Muscle layer of colon (tissue), 2 donors: Measurements from ENCODE around the gene CDK4.

Source experiments
- H3K27ac ChIP-seq: one replicate; pipeline ENCODE4 v1.7.0; 2013; ENCODE audit warnings: low read depth, mild to moderate bottlenecking, low read length, moderate library complexity
- H3K27me3 ChIP-seq, 2 donors: one replicate each; pipeline ENCODE4 v1.7.0; 2013; ENCODE audit warnings: low read length in 2 of 2, mild to moderate bottlenecking in 2 of 2; ENCODE audit not compliant: insufficient read depth in 2 of 2, control insufficient read depth in 1 of 2
- H3K36me3 ChIP-seq: one replicate; pipeline ENCODE4 v1.7.0; 2013; ENCODE audit warnings: mild to moderate bottlenecking, low read length; ENCODE audit not compliant: insufficient read depth
- H3K4me1 ChIP-seq: one replicate; pipeline ENCODE4 v1.7.0; 2013; ENCODE audit warnings: mild to moderate bottlenecking, low read length; ENCODE audit not compliant: insufficient read depth
- H3K4me3 ChIP-seq, 2 donors: one replicate each; pipeline ENCODE4 v1.7.0; 2013; ENCODE audit warnings: low read length in 2 of 2, low read depth in 1 of 2, mild to moderate bottlenecking in 1 of 2, moderate library complexity in 1 of 2
- H3K9ac ChIP-seq: one replicate; pipeline ENCODE4 v1.7.0; 2013; ENCODE audit warnings: low read length
- H3K9me3 ChIP-seq: one replicate; pipeline ENCODE4 v1.7.0; 2013; ENCODE audit warnings: mild to moderate bottlenecking, low read length
- donor health status: abdominal sarcoma.
- donor health status: Adenocarcinoma of cecum.

Gene CDK4

DNA sequence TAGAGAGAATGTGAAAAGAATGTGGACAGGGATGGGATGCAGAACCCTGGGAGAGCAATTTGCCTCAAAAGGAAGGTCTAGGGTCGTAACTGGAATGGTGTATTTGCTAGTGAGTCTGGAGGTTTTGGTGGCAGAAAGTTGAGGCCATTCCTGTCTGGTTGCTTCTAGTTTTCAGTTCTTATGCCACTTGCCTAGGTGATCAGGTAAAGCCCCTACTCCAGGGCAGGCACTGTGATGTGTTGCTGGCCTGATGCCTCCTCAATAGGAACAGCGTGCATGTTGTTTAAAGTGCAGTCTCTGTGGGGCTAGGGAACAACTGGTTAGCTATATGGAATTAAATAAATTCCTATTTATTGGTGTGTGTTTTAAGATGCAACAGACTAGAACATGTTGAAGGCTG is 51.8 kb downstream of the CDK4 start:
- no peaks in the 10 kb centered on the region for H3K9me3 ChIP-seq
- no peaks in the 10 kb centered on the region for H3K4me1 ChIP-seq
- no peak overlapping the region for H3K4me3 ChIP-seq
- no peak overlapping the region for H3K9ac ChIP-seq
- peaks cover 42% of the 10 kb centered on the region for H3K36me3 ChIP-seq
- H3K27ac ChIP-seq, result no peak overlapping the region
- H3K27me3 ChIP-seq, result no peaks in the 10 kb centered on the region

DNA sequence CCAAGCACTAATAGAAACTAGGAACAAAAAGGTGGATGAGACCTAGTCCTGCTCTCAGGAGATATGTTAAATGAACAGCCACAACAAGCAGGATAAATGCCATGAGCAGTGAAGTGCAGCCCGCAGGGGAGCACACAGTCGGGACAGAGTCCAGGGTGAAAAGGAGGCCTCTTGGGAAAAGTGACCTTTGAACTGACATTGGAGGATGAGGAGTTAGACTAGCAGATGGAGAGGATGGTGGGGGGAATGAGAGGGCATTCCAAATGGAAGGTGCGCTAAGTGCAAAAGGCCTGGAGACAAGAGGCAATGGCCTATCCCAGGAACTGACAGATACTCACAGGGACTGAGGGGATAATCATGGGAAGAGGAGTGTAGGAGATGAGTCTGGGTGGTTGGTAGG is 53.7 kb downstream of the CDK4 start:
- H3K9me3 ChIP-seq, result no peaks in the 10 kb centered on the region
- H3K36me3 ChIP-seq, result peaks cover 42% of the 10 kb centered on the region
- H3K4me3 ChIP-seq, result no peak overlapping the region
- no peaks in the 10 kb centered on the region for H3K27me3 ChIP-seq
- H3K27ac ChIP-seq, result no peak overlapping the region
- H3K4me1 ChIP-seq, result peaks cover 9% of the 10 kb centered on the region
- H3K9ac ChIP-seq, result no peak overlapping the region
